ENCODE measurements around the gene EHBP1.

EHBP1 gene

DNA sequence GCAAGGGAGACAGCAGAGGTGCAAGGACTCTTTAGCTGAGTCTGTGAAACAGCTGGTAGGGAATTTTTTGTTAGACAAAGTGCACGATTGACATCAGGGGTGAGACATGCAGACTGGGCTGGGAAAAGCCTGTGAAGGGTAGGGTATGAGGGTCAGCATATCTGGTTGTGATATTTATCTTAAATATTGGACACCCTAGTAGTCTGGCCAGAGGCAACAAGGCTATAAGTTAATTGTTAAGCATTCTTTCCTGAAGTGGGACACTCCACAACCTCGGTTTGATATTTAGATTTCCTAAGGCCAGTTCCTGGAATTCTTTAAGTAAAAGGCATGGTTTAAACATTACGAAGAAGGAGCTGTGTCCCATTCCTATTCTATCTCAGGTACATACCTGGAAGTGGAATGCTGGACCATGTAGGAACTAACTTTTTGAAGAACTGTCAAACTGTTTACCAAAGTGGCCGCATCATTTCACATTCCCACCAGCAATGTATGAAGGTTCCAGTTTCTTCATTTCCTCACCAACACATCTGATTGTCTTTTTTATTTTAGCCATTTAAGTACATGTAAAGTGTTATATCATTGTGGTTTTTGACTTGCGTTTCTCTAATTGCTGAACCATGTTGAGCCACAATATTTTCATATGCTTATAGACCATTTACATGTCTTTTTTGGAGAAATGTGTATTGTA, 22.5 kb downstream of the EHBP1 start:
- Histone ChIP-seq H3K27me3 (replicated peaks; ENCODE audit: control insufficient read depth, insufficient read depth, low read length, poor library complexity, severe bottlenecking) (no peaks in the 10 kb centered on the region), H3K27ac (ENCODE audit: insufficient read depth, low read length, poor library complexity, severe bottlenecking) (no peak overlapping the region), H3K4me1 (ENCODE audit: control insufficient read depth, insufficient read depth, low read length, poor library complexity, severe bottlenecking) (no peaks in the 10 kb centered on the region), H3K9me3 (ENCODE audit: control insufficient read depth, low read length) (no peaks in the 10 kb centered on the region), H3K36me3 (ENCODE audit: control insufficient read depth, insufficient read depth, low read length) (no peaks in the 10 kb centered on the region), H3K4me3 (ENCODE audit: insufficient read depth, low read depth, low read length, poor library complexity, severe bottlenecking) (no peak overlapping the region)
- DNase-seq = no peak

DNA sequence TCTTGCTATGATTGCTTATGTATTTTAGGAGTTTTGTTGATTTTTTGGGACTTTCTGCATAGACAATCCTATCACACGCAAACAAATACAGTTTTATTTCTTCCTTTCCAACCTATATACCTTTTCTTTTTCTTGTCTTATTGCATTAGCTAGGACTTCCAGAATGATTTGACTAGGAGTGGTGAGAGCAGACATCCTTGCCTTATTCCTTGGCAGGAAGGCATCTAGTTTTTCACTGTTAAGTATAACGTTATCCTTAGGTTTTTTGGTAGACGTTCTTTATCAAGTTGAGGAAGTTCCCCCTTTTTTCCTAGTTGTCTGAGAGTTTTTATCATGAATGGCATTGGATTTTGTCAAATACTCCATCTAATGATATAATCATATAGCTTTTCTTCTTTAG, 25.8 kb downstream of the EHBP1 start:
- no peaks in the 10 kb centered on the region for H3K27me3 ChIP-seq (replicated peaks; ENCODE audit: control insufficient read depth, insufficient read depth, low read length, poor library complexity, severe bottlenecking)
- no peaks in the 10 kb centered on the region for H3K9me3 ChIP-seq (ENCODE audit: control insufficient read depth, low read length)
- no peaks in the 10 kb centered on the region for H3K36me3 ChIP-seq (ENCODE audit: control insufficient read depth, insufficient read depth, low read length)
- no peak for DNase-seq
- H3K4me3 ChIP-seq (ENCODE audit: insufficient read depth, low read depth, low read length, poor library complexity, severe bottlenecking) = no peak overlapping the region
- no peaks in the 10 kb centered on the region for H3K4me1 ChIP-seq (ENCODE audit: control insufficient read depth, insufficient read depth, low read length, poor library complexity, severe bottlenecking)
- H3K27ac ChIP-seq (ENCODE audit: insufficient read depth, low read length, poor library complexity, severe bottlenecking) = no peak overlapping the region

DNA sequence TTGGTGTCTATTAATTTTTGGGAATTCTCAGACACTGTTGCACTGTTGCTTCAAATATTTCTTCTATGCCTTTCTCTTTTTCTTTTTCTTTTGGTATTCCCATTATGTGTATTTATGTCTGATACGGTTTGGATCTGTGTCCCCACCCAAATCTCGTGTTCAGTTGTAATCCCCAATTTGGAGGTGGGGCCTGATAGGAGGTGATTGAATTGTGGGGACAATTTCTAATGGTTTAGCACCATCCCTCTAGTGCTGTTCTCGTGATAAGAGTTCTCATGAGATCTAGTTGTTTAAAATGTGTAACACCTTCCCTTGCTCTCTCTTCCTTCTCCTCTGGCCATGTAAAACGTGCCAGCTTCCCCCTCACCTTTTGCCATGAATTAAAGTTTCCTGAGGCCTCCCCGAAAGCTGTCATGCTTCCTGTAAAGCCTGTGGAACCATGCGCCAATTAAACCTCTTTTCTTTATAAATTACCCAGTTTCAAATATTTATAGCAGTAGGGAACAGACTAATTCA, 26.8 kb downstream of the EHBP1 start:
- H3K27me3 ChIP-seq (replicated peaks; ENCODE audit: control insufficient read depth, insufficient read depth, low read length, poor library complexity, severe bottlenecking) = no peaks in the 10 kb centered on the region

DNA sequence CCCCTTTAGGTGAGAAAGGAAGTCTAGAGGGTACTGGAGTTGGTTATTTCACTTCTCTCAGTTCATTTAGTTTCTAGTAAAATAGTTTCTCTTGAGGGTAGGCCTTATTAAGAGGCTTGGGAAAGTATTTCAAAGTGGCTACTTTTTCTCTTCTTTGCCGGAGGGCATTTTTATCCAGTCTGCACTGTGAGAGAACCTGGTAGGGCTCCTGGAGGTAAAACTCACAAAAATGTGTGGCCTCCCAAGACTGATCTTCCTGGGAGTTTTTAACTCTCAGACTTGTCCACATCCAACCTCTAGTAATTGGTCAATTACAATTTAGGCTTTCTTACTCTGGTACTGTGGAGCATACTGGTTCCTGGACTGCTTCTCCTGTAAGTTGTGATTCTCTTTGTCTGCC, 28.0 kb downstream of the EHBP1 start:
- H3K27ac ChIP-seq (ENCODE audit: insufficient read depth, low read length, poor library complexity, severe bottlenecking) = no peak overlapping the region
- H3K4me3 ChIP-seq (ENCODE audit: insufficient read depth, low read depth, low read length, poor library complexity, severe bottlenecking) = no peak overlapping the region
- H3K36me3 ChIP-seq (ENCODE audit: control insufficient read depth, insufficient read depth, low read length) = no peaks in the 10 kb centered on the region
- H3K27me3 ChIP-seq (replicated peaks; ENCODE audit: control insufficient read depth, insufficient read depth, low read length, poor library complexity, severe bottlenecking) = no peaks in the 10 kb centered on the region
- H3K4me1 ChIP-seq (ENCODE audit: control insufficient read depth, insufficient read depth, low read length, poor library complexity, severe bottlenecking) = no peaks in the 10 kb centered on the region
- no peak for DNase-seq
- H3K9me3 ChIP-seq (ENCODE audit: control insufficient read depth, low read length) = no peaks in the 10 kb centered on the region

More for the DNA sequence above, 26.8 kb downstream of the EHBP1 start:
- Histone ChIP-seq H3K4me1 (ENCODE audit: control insufficient read depth, insufficient read depth, low read length, poor library complexity, severe bottlenecking) (no peaks in the 10 kb centered on the region), H3K9me3 (ENCODE audit: control insufficient read depth, low read length) (no peaks in the 10 kb centered on the region), H3K4me3 (ENCODE audit: insufficient read depth, low read depth, low read length, poor library complexity, severe bottlenecking) (no peak overlapping the region), H3K27ac (ENCODE audit: insufficient read depth, low read length, poor library complexity, severe bottlenecking) (no peak overlapping the region), H3K36me3 (ENCODE audit: control insufficient read depth, insufficient read depth, low read length) (no peaks in the 10 kb centered on the region)
- DNase-seq = no peak

DNA sequence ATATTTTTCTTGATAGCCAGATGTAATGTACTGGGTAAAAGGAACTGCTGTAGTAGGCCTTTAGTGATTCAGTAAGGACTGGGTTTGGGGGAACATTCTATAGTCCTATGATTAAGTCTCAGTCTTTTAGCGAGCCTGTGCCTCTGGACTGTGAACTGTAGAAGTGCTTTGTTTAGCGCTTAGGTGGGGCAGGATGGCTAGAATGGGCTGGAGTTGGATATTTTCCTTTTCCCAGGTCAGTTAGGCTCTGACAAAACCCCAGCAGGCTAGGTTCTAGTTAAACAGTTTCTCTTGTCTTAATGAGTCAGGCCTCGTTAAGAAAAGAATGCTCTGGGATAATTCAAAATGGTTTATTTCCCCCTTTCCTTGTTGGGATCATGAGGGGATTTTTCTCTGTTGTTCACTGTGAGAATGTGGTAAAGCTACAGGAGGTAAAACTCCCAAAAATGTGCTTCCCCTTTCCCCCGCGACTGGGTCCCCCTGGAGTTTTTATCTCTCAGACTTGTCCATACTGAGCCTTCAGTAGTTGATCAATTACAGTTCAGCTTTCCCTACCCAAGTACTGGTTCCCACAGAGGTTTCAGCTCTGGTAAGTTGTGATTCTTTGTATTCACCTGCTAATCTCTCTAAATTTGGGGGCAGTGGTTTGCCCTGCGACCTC, 31.5 kb downstream of the EHBP1 start:
- no peaks in the 10 kb centered on the region for H3K4me1 ChIP-seq (ENCODE audit: control insufficient read depth, insufficient read depth, low read length, poor library complexity, severe bottlenecking)
- DNase-seq = no peak
- H3K36me3 ChIP-seq (ENCODE audit: control insufficient read depth, insufficient read depth, low read length) = no peaks in the 10 kb centered on the region
- H3K27me3 ChIP-seq (replicated peaks; ENCODE audit: control insufficient read depth, insufficient read depth, low read length, poor library complexity, severe bottlenecking) = no peaks in the 10 kb centered on the region
- H3K9me3 ChIP-seq (ENCODE audit: control insufficient read depth, low read length) = no peaks in the 10 kb centered on the region
- no peak overlapping the region for H3K4me3 ChIP-seq (ENCODE audit: insufficient read depth, low read depth, low read length, poor library complexity, severe bottlenecking)
- no peak overlapping the region for H3K27ac ChIP-seq (ENCODE audit: insufficient read depth, low read length, poor library complexity, severe bottlenecking)

DNA sequence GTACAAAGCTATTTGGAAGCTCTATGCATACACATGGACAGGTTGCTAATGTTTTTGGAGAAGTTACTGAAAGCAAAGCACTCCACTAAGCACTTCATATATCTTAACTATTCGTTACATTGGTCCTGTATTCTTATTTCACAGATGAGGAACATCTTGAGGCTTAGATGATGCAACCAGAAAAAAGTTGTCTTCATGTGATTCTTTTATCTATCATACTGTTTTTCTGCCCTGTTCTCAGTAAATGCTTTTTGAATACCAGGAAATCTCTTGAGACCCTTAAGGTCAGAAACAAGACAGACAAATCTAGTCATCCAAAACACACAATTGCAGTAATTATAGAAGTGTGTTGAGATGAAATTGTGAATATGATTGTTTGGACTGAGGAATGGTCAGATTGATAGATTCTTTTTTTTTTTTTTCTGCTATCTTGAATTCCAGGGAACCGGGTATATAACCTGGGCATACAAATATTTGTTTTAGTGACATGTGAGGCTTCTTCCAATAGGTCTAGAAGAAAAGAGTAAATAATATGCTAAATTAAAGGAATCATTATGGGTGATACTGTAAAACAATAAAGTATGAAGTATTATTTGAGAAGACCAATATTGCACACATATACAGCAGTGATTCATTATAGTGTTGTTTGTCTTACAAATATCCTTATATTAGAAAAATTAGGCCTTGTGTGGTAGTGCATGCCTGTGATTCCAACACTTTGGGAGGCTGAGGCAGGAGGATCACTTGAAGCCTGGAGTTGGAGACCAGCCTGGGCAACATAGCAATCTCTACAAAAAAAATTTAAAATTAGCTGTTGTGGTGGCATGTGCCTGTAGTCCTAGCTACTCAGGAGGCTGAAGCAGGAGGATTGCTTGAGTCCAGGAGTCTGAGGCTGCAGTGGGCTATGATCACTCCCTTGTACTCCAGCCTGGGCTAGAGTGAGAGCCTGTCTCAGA, 33.7 kb downstream of the EHBP1 start:
- no peaks in the 10 kb centered on the region for H3K27me3 ChIP-seq (replicated peaks; ENCODE audit: control insufficient read depth, insufficient read depth, low read length, poor library complexity, severe bottlenecking)
- H3K27ac ChIP-seq (ENCODE audit: insufficient read depth, low read length, poor library complexity, severe bottlenecking) = no peak overlapping the region
- DNase-seq = no peak
- no peaks in the 10 kb centered on the region for H3K9me3 ChIP-seq (ENCODE audit: control insufficient read depth, low read length)
- no peaks in the 10 kb centered on the region for H3K4me1 ChIP-seq (ENCODE audit: control insufficient read depth, insufficient read depth, low read length, poor library complexity, severe bottlenecking)
- H3K4me3 ChIP-seq (ENCODE audit: insufficient read depth, low read depth, low read length, poor library complexity, severe bottlenecking) = no peak overlapping the region
- no peaks in the 10 kb centered on the region for H3K36me3 ChIP-seq (ENCODE audit: control insufficient read depth, insufficient read depth, low read length)

DNA sequence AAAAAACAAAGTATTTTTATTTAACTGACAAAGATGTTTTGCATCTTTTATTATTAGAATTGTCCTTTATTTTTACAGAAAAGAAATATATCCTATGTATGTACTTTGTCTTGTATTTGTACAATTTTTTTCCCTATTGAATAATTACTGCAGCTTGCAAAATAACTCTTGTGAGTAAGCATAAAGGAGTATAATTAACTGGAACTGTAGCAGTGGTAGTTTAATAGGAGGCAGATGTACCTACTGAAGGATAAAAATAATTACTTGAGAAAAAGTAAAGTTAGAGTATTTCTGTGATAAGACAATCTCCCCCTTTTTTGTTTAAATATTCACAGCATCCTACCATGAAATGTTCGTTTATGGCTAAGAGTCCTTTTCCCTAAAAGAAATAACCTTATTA, 34.7 kb downstream of the EHBP1 start:
- no peak overlapping the region for H3K27ac ChIP-seq (ENCODE audit: insufficient read depth, low read length, poor library complexity, severe bottlenecking)
- H3K36me3 ChIP-seq (ENCODE audit: control insufficient read depth, insufficient read depth, low read length) = no peaks in the 10 kb centered on the region
- no peak overlapping the region for H3K4me3 ChIP-seq (ENCODE audit: insufficient read depth, low read depth, low read length, poor library complexity, severe bottlenecking)
- H3K27me3 ChIP-seq (replicated peaks; ENCODE audit: control insufficient read depth, insufficient read depth, low read length, poor library complexity, severe bottlenecking) = no peaks in the 10 kb centered on the region
- H3K4me1 ChIP-seq (ENCODE audit: control insufficient read depth, insufficient read depth, low read length, poor library complexity, severe bottlenecking) = no peaks in the 10 kb centered on the region
- H3K9me3 ChIP-seq (ENCODE audit: control insufficient read depth, low read length) = no peaks in the 10 kb centered on the region
- no peak for DNase-seq

DNA sequence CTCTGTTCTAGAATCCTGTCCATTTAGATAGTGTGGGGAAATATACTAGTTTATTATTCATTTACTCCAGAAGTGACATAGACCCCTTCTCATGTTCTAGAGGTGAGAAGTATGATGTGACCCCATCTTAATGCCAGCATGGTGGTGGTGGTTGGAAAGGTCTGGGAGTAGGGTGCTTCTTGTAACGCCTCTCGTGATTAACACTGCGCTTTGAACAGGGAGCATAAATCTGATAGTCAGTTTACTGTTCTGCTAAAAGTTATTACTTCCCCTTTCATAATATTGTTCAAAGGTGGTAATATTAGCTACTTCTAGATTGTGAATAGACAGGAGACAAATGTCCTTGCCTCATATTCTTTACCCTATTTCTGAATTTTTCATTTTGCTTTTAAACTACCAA, 35.6 kb downstream of the EHBP1 start:
- no peak overlapping the region for H3K27ac ChIP-seq (ENCODE audit: insufficient read depth, low read length, poor library complexity, severe bottlenecking)
- H3K27me3 ChIP-seq (replicated peaks; ENCODE audit: control insufficient read depth, insufficient read depth, low read length, poor library complexity, severe bottlenecking) = no peaks in the 10 kb centered on the region
- H3K4me3 ChIP-seq (ENCODE audit: insufficient read depth, low read depth, low read length, poor library complexity, severe bottlenecking) = no peak overlapping the region
- no peak for DNase-seq
- H3K4me1 ChIP-seq (ENCODE audit: control insufficient read depth, insufficient read depth, low read length, poor library complexity, severe bottlenecking) = no peaks in the 10 kb centered on the region
- no peaks in the 10 kb centered on the region for H3K9me3 ChIP-seq (ENCODE audit: control insufficient read depth, low read length)
- H3K36me3 ChIP-seq (ENCODE audit: control insufficient read depth, insufficient read depth, low read length) = no peaks in the 10 kb centered on the region

DNA sequence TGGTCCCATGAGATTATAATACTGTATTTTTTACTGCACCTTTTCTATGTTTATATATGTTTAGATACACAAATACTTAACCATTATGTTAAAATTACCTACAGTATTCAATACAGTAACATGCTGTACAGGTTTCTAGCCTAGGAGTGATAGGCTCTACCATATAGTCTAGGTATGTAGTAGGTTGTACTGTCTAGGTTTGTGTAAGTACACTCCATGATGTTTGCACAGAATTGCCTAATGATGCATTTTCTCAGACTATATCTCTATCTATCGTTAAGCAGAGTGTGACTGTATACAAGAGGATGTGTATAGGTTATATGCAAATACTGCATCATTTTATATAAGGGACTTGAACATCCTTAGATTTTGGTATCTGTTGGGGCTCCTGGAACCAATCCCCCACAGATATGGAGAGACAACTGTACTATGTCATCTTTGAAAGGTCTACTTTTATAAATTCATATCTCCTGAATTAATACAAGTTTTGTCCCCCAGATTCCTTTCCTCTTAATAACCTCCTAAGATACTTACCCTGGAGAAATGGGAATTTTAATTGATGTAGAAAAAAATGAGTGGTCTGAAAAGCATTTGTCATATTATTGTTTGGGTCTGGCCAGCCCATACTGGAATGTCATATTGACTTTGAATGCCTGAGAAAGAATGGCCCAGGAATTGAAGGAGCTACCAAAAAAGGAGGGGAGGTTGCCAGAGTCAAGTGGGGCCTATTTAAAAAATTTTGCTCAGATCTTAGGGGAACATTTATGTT, 36.6 kb downstream of the EHBP1 start:
- Histone ChIP-seq H3K27me3 (replicated peaks; ENCODE audit: control insufficient read depth, insufficient read depth, low read length, poor library complexity, severe bottlenecking) (no peaks in the 10 kb centered on the region), H3K9me3 (ENCODE audit: control insufficient read depth, low read length) (no peaks in the 10 kb centered on the region), H3K4me1 (ENCODE audit: control insufficient read depth, insufficient read depth, low read length, poor library complexity, severe bottlenecking) (no peaks in the 10 kb centered on the region), H3K36me3 (ENCODE audit: control insufficient read depth, insufficient read depth, low read length) (no peaks in the 10 kb centered on the region), H3K4me3 (ENCODE audit: insufficient read depth, low read depth, low read length, poor library complexity, severe bottlenecking) (no peak overlapping the region), H3K27ac (ENCODE audit: insufficient read depth, low read length, poor library complexity, severe bottlenecking) (no peak overlapping the region)
- DNase-seq = no peak

Data from effector memory CD4-positive, alpha-beta T cell (primary cell).